Colonic mucosa (tissue), 4 donors: ENCODE measurements around the gene THRB. TPM values are rescaled to one million over a fixed set of nuclear protein-coding genes. Genes with fewer than 3 reads are reported as not detected.

ENCODE experiments used
- DNase-seq: peaks from one replicate; pipeline ENCODE4 v3.0.0-alpha.2; 2020
- H3K27ac ChIP-seq: fragments of 200-600 bp; one replicate; pipeline ENCODE4 v1.8.0; 2021
- H3K27me3 ChIP-seq: fragments of 200-600 bp; one replicate; pipeline ENCODE4 v1.8.0; 2021
- H3K36me3 ChIP-seq: fragments of 200-600 bp; one replicate; pipeline ENCODE4 v1.8.0; 2021
- H3K4me1 ChIP-seq: fragments of 200-600 bp; one replicate; pipeline ENCODE4 v1.8.0; 2021; ENCODE audit warnings: mild to moderate bottlenecking
- H3K4me3 ChIP-seq: fragments of 200-600 bp; one replicate; pipeline ENCODE4 v1.8.0; 2021
- H3K9ac ChIP-seq, 2 donors: one replicate each; pipeline ENCODE4 v1.7.0; 2013; ENCODE audit warnings: control low read depth in 2 of 2, low read depth in 2 of 2, low read length in 2 of 2
- H3K9me3 ChIP-seq: fragments of 200-600 bp; one replicate; pipeline ENCODE4 v1.8.0; 2021
- intact Hi-C: fragments of 100-400 bp; cut with DNase I; formaldehyde crosslinking; loops from one replicate; pipeline ENCODE4 v1.14.1; 2022
- total RNA-seq, 2 donors: library from RNA; stranded (reverse); fragmentation: NEBNext Ultra II Directional in 1 of 2; extraction: Animal tissue kit (Norgen Biotek cat#: 25700) in 1 of 2; gene quantifications; one replicate each; pipeline ENCODE4 v1.2.1, GENCODE V29; 2021
- TF ChIP-seq, protein P1 (sequence below): fragments of 200-600 bp; IDR thresholded peaks from one replicate; pipeline ENCODE4 v1.8.0; 2022; ENCODE audit warnings: antibody characterized with exemption, mild to moderate bottlenecking
- donor health status: healthy.
- donor health status: DM: no; HTN: no; CAD: no.
- donor health status: DM: no; HTN: no; CAD: no.

THRB gene
- total RNA-seq, 2 donors from 2014 or later: 23.3 to 27.6 TPM

DNA sequence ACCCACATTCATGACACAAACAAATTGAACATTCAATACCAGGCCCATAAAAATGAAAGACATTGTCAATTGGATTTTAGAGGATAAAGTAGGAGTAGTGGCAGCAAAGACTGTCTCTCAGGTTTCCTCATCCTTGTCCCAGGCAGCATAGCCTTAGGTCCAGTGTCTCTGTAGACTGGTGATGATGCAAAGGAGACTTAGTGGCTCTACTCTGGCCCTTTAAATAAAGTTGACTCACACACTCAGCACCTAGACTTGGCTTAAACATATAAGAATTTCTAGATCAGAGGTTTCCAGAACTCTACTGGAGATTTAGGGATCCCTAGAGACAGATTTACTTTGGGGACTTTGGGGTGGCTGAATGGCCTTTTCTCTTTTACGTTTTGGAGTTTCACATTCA is 382.9 kb downstream of the THRB start:
- Histone ChIP-seq H3K4me1 (no peaks in the 10 kb centered on the region), H3K9ac (no peak overlapping the region), H3K9me3 (no peaks in the 10 kb centered on the region), H3K4me3 (no peak overlapping the region), H3K27ac (no peak overlapping the region), H3K36me3 (no peaks in the 10 kb centered on the region), H3K27me3 (no peaks in the 10 kb centered on the region)
- DNase-seq: no peak
- TF ChIP-seq, protein P1, sequence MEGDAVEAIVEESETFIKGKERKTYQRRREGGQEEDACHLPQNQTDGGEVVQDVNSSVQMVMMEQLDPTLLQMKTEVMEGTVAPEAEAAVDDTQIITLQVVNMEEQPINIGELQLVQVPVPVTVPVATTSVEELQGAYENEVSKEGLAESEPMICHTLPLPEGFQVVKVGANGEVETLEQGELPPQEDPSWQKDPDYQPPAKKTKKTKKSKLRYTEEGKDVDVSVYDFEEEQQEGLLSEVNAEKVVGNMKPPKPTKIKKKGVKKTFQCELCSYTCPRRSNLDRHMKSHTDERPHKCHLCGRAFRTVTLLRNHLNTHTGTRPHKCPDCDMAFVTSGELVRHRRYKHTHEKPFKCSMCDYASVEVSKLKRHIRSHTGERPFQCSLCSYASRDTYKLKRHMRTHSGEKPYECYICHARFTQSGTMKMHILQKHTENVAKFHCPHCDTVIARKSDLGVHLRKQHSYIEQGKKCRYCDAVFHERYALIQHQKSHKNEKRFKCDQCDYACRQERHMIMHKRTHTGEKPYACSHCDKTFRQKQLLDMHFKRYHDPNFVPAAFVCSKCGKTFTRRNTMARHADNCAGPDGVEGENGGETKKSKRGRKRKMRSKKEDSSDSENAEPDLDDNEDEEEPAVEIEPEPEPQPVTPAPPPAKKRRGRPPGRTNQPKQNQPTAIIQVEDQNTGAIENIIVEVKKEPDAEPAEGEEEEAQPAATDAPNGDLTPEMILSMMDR: no peak
- intact Hi-C loops: no loop called here

DNA sequence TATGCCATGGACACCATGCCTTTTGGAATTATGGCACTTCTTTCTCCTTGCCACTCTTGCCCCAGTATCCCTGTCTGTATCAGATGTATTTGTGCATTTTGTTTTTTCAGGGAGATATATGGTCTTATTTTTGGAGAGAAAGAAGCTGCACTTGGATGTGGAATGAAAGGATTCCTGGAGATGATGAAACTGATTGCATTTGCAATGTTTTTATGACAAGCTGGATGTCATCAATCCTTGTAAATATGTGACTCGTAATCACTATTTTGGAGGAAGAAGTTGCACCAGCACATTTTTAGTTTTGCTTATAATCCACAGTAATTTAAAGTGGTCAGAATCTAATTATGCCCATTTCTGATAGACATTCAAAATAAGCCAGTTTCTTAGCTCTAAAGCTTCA is 384.6 kb downstream of the THRB start:
- no peak overlapping the region for H3K4me3 ChIP-seq
- no peak overlapping the region for H3K27ac ChIP-seq
- H3K27me3 ChIP-seq: no peaks in the 10 kb centered on the region
- TF ChIP-seq, protein P1: no peak
- H3K4me1 ChIP-seq: no peaks in the 10 kb centered on the region
- DNase-seq: no peak
- no peaks in the 10 kb centered on the region for H3K36me3 ChIP-seq
- H3K9me3 ChIP-seq: no peaks in the 10 kb centered on the region
- no peak overlapping the region for H3K9ac ChIP-seq
- intact Hi-C loops: no loop called here

DNA sequence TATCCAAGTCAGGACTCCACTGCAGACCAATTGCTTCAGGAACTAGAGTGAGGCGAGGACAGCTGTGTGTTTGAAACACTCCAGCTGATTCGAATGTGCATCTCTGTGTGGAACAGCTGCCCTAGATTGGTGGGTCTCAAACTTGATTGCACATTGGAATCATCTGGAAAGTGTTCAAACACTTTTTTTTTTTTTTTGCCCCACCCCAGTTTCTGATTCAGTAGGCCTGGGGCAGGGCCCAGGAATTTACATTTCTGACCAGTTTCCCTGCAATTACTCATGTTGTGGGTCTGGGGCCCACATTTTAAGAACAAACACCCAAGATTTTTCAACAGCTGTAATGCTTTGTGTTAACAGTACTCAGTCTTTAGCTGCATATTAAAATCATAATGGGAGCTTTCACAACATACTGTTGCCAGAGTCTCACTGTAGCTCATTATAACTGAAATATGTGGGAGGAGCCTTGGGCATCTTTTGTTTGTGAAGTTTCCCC is 392.9 kb downstream of the THRB start:
- Histone ChIP-seq H3K36me3 (no peaks in the 10 kb centered on the region), H3K4me3 (no peak overlapping the region), H3K4me1 (no peaks in the 10 kb centered on the region), H3K27ac (no peak overlapping the region), H3K27me3 (no peaks in the 10 kb centered on the region), H3K9me3 (no peaks in the 10 kb centered on the region), H3K9ac (no peak overlapping the region)
- DNase-seq: no peak
- intact Hi-C loops: no loop called here
- TF ChIP-seq, protein P1: no peak

GRCh38 chr3:24100696-24101402 is 393.8 kb downstream of the THRB start:
- Histone ChIP-seq H3K27me3 (no peaks in the 10 kb centered on the region), H3K4me1 (no peaks in the 10 kb centered on the region), H3K27ac (no peak overlapping the region), H3K9me3 (no peaks in the 10 kb centered on the region), H3K9ac (no peak overlapping the region), H3K36me3 (no peaks in the 10 kb centered on the region), H3K4me3 (no peak overlapping the region)
- TF ChIP-seq, protein P1: no peak
- no peak for DNase-seq
- intact Hi-C loops: no loop called here

DNA sequence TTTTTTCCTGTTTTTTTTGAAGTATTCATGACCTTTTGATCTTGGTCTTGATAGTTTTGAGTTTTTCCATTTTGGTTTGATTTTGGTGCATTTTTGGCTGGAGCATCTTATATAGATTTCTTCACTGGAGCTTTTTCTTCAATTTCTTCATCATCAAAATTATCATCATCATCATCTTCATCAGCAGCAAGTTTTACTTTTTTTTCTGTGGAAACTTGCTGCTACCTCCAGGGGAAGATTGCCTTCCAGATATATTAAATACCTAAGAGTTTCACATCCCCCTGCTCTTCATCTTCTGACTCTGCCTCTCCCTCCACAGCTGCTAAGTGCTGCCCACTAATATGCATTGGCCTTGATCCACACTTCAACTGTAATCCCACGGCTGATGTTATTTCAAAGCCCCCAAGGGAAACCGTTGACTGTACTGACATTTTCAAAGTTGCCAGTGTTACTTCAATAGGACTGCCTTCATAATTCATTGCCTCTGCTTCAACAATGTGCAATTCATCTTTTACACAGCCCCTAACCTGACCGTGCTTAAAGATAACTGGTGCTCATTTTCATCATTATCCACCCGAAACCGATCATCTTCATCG is 397.9 kb downstream of the THRB start:
- Histone ChIP-seq H3K9ac (no peak overlapping the region), H3K4me3 (no peak overlapping the region), H3K27ac (no peak overlapping the region), H3K4me1 (no peaks in the 10 kb centered on the region), H3K36me3 (no peaks in the 10 kb centered on the region), H3K27me3 (no peaks in the 10 kb centered on the region), H3K9me3 (no peaks in the 10 kb centered on the region)
- TF ChIP-seq, protein P1: no peak
- intact Hi-C loops: no loop called here
- no peak for DNase-seq
